Measurements from ENCODE around the gene ITGA1.

- TF ChIP-seq POLR2A (IDR thresholded peaks at IDR 0.05) (no peak), POLR2AphosphoS5 (IDR thresholded peaks at IDR 0.05) (no peak)
Observed at GRCh38 chr5:53008751-53009150, 221.0 kb downstream of the ITGA1 start.

Data from breast epithelium (tissue), 3 donors.